Bronchial epithelial cell (primary cell): ENCODE measurements around the gene SELENOT. TPM values are rescaled to one million over a fixed set of nuclear protein-coding genes. Genes with fewer than 3 reads are reported as not detected.

Experiments
- DNase-seq: peaks from one replicate; pipeline ENCODE4 v3.0.0-alpha.2; 2010; ENCODE audit warnings: low read depth
- FAIRE-seq: peaks from 2 replicates; lab custom pipeline; 2011; peaks lifted over from hg19 to GRCh38; lab: Jason Lieb, UNC
- H3K27me3 ChIP-seq: 2 replicates; pipeline ENCODE4 v1.5.1; 2011; ENCODE audit warnings: low read length; ENCODE audit not compliant: control insufficient read depth, insufficient read depth
- H3K36me3 ChIP-seq: 2 replicates; pipeline ENCODE4 v1.5.1; 2011; ENCODE audit warnings: low read length; ENCODE audit not compliant: control insufficient read depth, insufficient read depth
- H3K4me3 ChIP-seq: 2 replicates; pipeline ENCODE4 v1.5.1; 2011; ENCODE audit warnings: mild to moderate bottlenecking, low read depth, low read length, control low read depth
- total RNA-seq: library from RNA; depleted of rRNA; stranded (reverse); fragments of >200 nt; gene quantifications from 2 replicates; pipeline ENCODE4 v1.2.1, GENCODE V29; 2014
- TF ChIP-seq, protein P1 (sequence below): IDR thresholded peaks from 2 replicates; pipeline ENCODE4 v1.5.1; 2011; ENCODE audit warnings: mild to moderate bottlenecking, moderate library complexity, low read length, control low read depth, inconsistent platforms; ENCODE audit not compliant: insufficient read depth, severe bottlenecking

The SELENOT gene
- total RNA-seq, 1 donor from 2014 or later: 167 TPM

DNA sequence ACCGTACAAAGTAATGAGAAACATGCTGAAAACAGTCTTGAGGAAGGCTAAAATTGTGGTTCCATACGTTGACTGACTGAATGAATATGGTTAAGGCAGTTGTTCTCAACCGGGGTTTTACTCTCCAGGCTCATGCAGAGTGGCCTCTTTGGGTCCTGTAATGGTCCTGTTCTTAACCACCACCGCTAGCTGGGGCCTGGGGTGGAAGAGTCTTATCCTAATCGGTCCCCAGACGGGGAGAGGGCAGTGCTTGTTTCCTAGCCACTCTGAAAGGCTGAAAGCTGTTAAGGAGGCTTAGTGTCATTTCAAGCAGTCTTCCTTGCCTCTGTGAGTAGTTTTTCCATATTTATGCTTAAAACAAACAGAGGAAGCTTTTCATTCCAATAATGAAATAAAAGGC is 32.0 kb downstream of the SELENOT start:
- H3K27me3 ChIP-seq: no peaks in the 10 kb centered on the region
- no peak for DNase-seq
- no peak for FAIRE-seq
- peaks cover 1% of the 10 kb centered on the region for H3K36me3 ChIP-seq
- H3K4me3 ChIP-seq: no peak overlapping the region
- TF ChIP-seq, protein P1, sequence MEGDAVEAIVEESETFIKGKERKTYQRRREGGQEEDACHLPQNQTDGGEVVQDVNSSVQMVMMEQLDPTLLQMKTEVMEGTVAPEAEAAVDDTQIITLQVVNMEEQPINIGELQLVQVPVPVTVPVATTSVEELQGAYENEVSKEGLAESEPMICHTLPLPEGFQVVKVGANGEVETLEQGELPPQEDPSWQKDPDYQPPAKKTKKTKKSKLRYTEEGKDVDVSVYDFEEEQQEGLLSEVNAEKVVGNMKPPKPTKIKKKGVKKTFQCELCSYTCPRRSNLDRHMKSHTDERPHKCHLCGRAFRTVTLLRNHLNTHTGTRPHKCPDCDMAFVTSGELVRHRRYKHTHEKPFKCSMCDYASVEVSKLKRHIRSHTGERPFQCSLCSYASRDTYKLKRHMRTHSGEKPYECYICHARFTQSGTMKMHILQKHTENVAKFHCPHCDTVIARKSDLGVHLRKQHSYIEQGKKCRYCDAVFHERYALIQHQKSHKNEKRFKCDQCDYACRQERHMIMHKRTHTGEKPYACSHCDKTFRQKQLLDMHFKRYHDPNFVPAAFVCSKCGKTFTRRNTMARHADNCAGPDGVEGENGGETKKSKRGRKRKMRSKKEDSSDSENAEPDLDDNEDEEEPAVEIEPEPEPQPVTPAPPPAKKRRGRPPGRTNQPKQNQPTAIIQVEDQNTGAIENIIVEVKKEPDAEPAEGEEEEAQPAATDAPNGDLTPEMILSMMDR: no peak

DNA sequence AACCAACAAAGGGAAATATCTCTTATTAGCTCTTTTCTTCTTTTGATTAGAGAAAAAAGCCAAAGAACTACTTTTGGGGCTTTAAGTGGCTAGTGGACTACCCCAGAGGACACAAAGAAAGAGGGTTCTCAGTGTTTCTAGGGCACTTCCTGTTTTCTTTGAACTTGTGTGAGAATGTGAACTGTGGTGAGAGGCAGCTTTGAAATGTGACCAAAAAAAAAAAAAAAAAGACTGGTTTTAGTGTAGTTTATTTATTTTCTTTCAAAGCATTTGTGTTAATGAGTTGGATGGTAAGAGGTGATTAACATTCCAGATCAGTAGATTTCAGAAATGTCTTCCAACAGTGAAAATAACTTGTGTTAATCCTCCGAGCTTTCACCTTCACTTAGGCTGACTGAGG is 32.4 kb downstream of the SELENOT start:
- Histone ChIP-seq H3K36me3 (peaks cover under 1% of the 10 kb centered on the region), H3K4me3 (no peak overlapping the region), H3K27me3 (no peaks in the 10 kb centered on the region)
- FAIRE-seq: no peak
- TF ChIP-seq, protein P1: no peak
- DNase-seq: no peak

DNA sequence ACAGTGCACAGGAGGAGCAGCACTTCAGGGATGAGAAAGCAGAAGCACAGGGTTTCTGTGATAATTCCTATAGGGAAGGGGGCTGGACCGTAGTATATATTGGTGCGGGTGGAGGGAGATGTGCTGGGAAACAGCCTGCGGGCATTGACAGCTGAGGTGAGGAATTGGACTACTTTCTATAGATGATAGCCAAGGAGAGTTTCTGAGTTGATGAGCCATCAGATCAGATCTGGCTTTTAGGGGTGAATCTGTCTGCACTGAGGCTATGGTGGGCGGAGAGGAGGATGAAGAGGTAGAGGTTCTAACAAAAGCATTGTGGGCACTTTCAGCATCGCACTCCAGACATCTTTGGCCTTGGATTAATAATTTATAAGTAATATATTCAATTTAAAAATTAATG is 33.1 kb downstream of the SELENOT start:
- DNase-seq: no peak
- TF ChIP-seq, protein P1: no peak
- no peak for FAIRE-seq
- no peaks in the 10 kb centered on the region for H3K36me3 ChIP-seq
- H3K27me3 ChIP-seq: no peaks in the 10 kb centered on the region
- no peak overlapping the region for H3K4me3 ChIP-seq

DNA sequence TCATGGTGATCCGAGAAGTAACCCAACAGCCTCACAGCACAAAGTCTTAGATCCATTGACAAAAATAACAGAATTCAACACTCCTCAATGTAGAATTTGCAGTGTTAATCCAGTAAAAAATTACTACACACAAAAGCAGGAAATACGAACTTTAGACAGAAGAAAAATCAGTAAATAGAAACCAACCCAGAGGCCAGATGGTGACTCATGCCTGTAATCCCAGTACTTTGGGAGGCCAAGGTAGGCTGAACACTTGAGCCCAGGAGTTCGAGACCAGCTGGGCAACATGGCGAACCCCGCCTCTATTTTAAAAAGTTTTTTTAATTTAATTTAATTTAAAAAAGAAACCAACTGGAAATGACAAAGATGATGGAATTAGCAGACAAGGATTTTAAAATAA is 36.1 kb downstream of the SELENOT start:
- FAIRE-seq: no peak
- Histone ChIP-seq H3K36me3 (no peaks in the 10 kb centered on the region), H3K4me3 (no peak overlapping the region), H3K27me3 (no peaks in the 10 kb centered on the region)
- TF ChIP-seq, protein P1: no peak
- DNase-seq: peak; percentile 15

DNA sequence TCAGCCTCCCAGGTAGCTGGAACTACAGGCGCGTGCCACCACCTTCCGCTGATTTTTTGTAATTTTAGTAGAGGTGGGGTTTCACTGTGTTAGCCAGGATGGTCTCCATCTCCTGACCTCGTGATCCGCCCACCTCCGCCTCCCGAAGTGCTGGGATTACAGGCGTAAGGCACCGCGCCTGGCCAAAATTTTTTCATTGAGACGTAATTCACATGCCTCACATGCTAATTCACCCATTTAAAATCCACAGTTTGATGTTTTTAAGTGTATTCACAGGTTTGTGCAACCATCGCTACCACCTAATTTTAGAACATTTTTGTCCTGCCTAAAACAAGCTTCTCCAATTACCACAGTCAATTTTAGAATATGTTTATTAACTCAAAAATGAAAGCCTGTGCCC is 37.1 kb downstream of the SELENOT start:
- no peak for FAIRE-seq
- TF ChIP-seq, protein P1: no peak

DNA sequence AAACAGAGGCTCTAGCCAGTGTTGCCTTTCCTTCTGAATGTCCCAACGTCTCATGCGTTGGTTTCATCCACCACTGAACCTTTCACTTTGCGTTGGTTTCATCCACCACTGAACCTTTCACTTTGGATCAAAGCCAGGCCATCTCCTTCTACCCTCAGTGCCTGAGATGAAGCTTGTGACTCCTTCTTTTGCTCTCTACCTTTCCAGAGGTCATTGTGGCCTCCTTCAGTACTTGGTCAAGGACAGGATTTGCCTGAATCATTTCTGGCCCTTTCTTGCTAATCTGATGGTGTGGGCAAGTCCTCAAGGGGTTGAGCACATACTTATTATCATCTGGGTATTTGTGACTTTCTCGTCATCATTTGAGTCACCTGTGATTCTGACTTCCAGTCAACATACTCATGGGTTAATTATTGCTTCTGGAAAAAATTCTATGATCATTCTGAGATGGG is 50.0 kb downstream of the SELENOT start:
- Histone ChIP-seq H3K4me3 (no peak overlapping the region), H3K36me3 (no peaks in the 10 kb centered on the region), H3K27me3 (no peaks in the 10 kb centered on the region)
- no peak for DNase-seq
- FAIRE-seq: no peak
- TF ChIP-seq, protein P1: no peak

More for the DNA sequence above, 37.1 kb downstream of the SELENOT start:
- no peaks in the 10 kb centered on the region for H3K27me3 ChIP-seq
- no peak for DNase-seq
- H3K4me3 ChIP-seq: no peak overlapping the region
- no peaks in the 10 kb centered on the region for H3K36me3 ChIP-seq
